ENCODE results near the gene STK11IP.

GRCh38 chr2:219611866-219612576, 14.4 kb downstream of the STK11IP start:
- TF ChIP-seq POLR2AphosphoS5 (IDR thresholded peaks at IDR 0.05; ENCODE audit: low read depth, low read length) (no peak), TAF1 (IDR thresholded peaks at IDR 0.05; ENCODE audit: borderline replicate concordance, insufficient read depth, low read length) (no peak), SIN3A (IDR thresholded peaks at IDR 0.05; ENCODE audit: borderline replicate concordance, insufficient read depth, low read length) (no peak), REST (IDR thresholded peaks at IDR 0.05; ENCODE audit: insufficient read depth in 1 of 2, low read depth in 2 of 2, low read length in 2 of 2) (no peak)

All from PFSK-1 (cell line).